SK-N-SH treated with all-trans-retinoic acid at 6 μM for 48 hours (cell line): Measurements from ENCODE around the gene ASB4.

Experiments used
- ATAC-seq: fragments of 200-7000 bp; cut with Tn5 transposase; 3 replicates; pipeline ENCODE4 v1.9.1; 2020; ENCODE audit warnings: mild to moderate bottlenecking, moderate library complexity
- ARNTL ChIP-seq: fragments of 450-650 bp; formaldehyde crosslinking; IDR thresholded peaks from 2 replicates; pipeline ENCODE4 v1.5.0; 2020; ENCODE audit warnings: low read depth, mild to moderate bottlenecking, moderate library complexity, borderline replicate concordance
- BACH2 ChIP-seq: fragments of 250-450 bp; sonication (Bioruptor Pico); IDR thresholded peaks from 2 replicates; pipeline ENCODE4 v1.9.0; 2021; ENCODE audit warnings: mild to moderate bottlenecking, borderline replicate concordance
- CSDC2 ChIP-seq: fragments of 250-450 bp; sonication (Bioruptor Pico); IDR thresholded peaks from 2 replicates; pipeline ENCODE4 v1.5.0; 2020; ENCODE audit warnings: mild to moderate bottlenecking, moderate library complexity
- ESRRG ChIP-seq: fragments of 250-450 bp; sonication (Bioruptor Pico); IDR thresholded peaks from 2 replicates; pipeline ENCODE4 v1.6.1; 2021; ENCODE audit warnings: mild to moderate bottlenecking
- GLIS3 ChIP-seq: fragments of 250-450 bp; sonication (Bioruptor Pico); IDR thresholded peaks from 2 replicates; pipeline ENCODE4 v1.5.0; 2020; ENCODE audit warnings: mild to moderate bottlenecking, moderate library complexity
- ISL1 ChIP-seq: fragments of 250-450 bp; sonication (Bioruptor Pico); IDR thresholded peaks from 2 replicates; pipeline ENCODE4 v2.1.2; 2022; ENCODE audit warnings: mild to moderate bottlenecking, moderate library complexity
- OSR1 ChIP-seq: fragments of 250-450 bp; sonication (Bioruptor Pico); IDR thresholded peaks from 2 replicates; pipeline ENCODE4 v1.8.0; 2022; ENCODE audit warnings: moderate library complexity, mild to moderate bottlenecking, inconsistent platforms
- RARB ChIP-seq: fragments of 250-450 bp; sonication (Bioruptor Pico); IDR thresholded peaks from 2 replicates; pipeline ENCODE4 v1.8.0; 2021; ENCODE audit warnings: mild to moderate bottlenecking, moderate library complexity
- SNAI2 ChIP-seq: fragments of 250-450 bp; sonication (Bioruptor Pico); IDR thresholded peaks from 2 replicates; pipeline ENCODE4 v1.5.0; 2020; ENCODE audit warnings: mild to moderate bottlenecking, moderate library complexity
- TCF4 ChIP-seq: fragments of 250-450 bp; sonication (Bioruptor Pico); IDR thresholded peaks from 2 replicates; pipeline ENCODE4 v1.8.0; 2021; ENCODE audit warnings: mild to moderate bottlenecking, moderate library complexity, borderline replicate concordance
- TOX ChIP-seq: fragments of 250-450 bp; sonication (Bioruptor Pico); IDR thresholded peaks from 2 replicates; pipeline ENCODE4 v1.8.0; 2021; ENCODE audit warnings: mild to moderate bottlenecking, moderate library complexity, borderline replicate concordance
- ZC3H10 ChIP-seq: fragments of 250-450 bp; sonication (Bioruptor Pico); IDR thresholded peaks from 2 replicates; pipeline ENCODE4 v1.5.1; 2021; ENCODE audit warnings: mild to moderate bottlenecking, moderate library complexity
- ZFP3 ChIP-seq: fragments of 250-450 bp; sonication (Bioruptor Pico); IDR thresholded peaks from 2 replicates; pipeline ENCODE4 v1.5.0; 2020; ENCODE audit warnings: mild to moderate bottlenecking, moderate library complexity
- ZFP30 ChIP-seq: fragments of 450-650 bp; formaldehyde crosslinking; IDR thresholded peaks from 2 replicates; pipeline ENCODE4 v1.5.0; 2022; ENCODE audit warnings: mild to moderate bottlenecking, moderate library complexity
- ZNF565 ChIP-seq: fragments of 450-650 bp; formaldehyde crosslinking; conservative IDR thresholded peaks from 2 replicates; pipeline ENCODE4 v1.5.0; 2020; ENCODE audit warnings: low read depth, mild to moderate bottlenecking, moderate library complexity
- ZNF70 ChIP-seq: fragments of 450-650 bp; formaldehyde crosslinking; IDR thresholded peaks from 2 replicates; pipeline ENCODE4 v1.5.0; 2020; ENCODE audit warnings: mild to moderate bottlenecking, moderate library complexity
- ZNF8 ChIP-seq: fragments of 450-650 bp; formaldehyde crosslinking; IDR thresholded peaks from 2 replicates; pipeline ENCODE4 v1.5.0; 2020; ENCODE audit warnings: mild to moderate bottlenecking, moderate library complexity
- TF ChIP-seq, protein P1 (sequence below): fragments of 250-450 bp; sonication (Bioruptor Pico); IDR thresholded peaks from 2 replicates; pipeline ENCODE4 v1.5.1; 2021; ENCODE audit warnings: mild to moderate bottlenecking, moderate library complexity
- TF ChIP-seq, protein P2 (sequence below): fragments of 250-450 bp; sonication (Bioruptor Pico); IDR thresholded peaks from 2 replicates; pipeline ENCODE4 v1.8.0; 2021; ENCODE audit warnings: low read depth, mild to moderate bottlenecking, moderate library complexity, borderline replicate concordance
- TF ChIP-seq, protein P3 (sequence below): fragments of 250-450 bp; sonication (Bioruptor Pico); IDR thresholded peaks from 2 replicates; pipeline ENCODE4 v1.5.0; 2020; ENCODE audit warnings: mild to moderate bottlenecking, moderate library complexity
- TF ChIP-seq, protein P4 (sequence below): fragments of 250-450 bp; sonication (Bioruptor Pico); IDR thresholded peaks from 2 replicates; pipeline ENCODE4 v1.5.1; 2020; ENCODE audit warnings: low read depth, mild to moderate bottlenecking, moderate library complexity

The ASB4 gene

DNA sequence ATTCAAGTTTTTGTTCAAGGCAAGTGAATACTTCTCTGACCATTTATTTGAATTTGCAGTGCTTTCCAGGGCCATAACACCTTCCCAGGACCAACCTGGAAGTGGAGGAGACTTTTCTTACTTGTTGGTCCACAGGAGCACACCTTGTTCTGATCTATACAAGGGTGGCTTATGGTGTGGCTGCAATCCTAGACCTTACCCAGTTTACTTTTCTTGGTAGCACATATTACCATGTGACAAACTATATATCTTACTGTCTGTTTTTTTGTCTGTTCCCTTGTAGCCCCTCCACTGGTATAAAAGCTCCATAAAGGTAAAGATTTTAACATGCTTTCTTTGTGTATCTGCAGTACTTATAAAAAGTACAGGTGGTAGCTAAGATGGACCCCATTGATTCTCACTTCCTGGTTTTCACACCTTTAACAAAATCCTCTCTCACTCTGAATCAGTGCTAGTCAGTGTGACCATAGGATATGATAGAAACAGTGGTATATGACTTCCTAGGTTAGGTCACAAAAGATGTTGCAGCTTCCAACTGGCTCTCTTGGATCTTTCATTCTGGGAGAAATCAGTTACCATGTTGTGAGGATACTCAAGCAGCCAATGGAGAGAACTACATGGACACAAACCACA, 5.6 kb upstream of the ASB4 start:
- ATAC-seq, result no peak
- no peak for TF ChIP-seq ESRRG (CRISPR knock-in tag)
- no peak for TF ChIP-seq TCF4 (CRISPR knock-in tag)
- no peak for TF ChIP-seq ZNF565
- no peak for TF ChIP-seq SNAI2 (CRISPR knock-in tag)
- no peak for TF ChIP-seq ZFP3 (CRISPR knock-in tag)
- TF ChIP-seq, all 23 proteins: peak for 0

DNA sequence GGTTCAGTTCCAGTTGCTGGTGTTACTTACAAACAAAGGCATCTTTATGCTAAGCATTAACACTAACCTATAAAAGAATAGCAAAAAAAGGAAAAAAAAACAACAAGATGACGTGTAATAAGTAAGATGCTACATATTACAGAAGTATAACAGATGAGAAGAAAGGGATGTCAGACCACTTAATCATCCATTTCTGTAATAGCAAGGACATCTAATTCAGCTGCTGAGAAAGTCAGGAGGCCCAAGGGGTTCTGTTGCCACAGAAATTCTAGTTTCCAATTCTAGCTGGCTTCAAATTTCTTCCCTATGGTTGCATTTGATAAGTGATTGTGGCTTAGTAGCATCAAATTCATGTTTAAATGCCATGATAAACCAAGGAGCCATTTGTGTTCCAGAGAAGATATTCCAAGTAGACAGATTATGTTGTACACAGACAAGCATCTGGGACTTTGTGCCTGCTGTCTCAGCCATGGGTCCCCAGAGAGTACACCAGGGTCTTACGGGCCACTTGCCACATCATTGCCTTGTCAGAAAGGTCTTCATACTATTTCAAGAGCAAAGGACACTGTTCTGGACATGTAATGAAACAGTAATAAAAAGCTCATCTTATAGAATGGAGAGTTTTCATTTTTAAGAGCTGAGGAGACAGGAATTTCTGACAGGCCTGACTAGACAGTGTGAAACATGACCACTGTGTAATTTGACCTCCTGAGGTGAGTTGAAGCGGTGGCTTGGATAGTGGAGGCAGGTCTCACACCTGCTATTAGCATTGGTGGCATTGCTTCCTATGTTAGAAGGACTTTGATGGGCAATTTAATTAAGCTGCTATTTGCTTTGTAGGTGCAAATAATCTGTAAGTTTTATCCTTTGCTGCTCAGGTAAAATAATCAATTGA, 4.2 kb upstream of the ASB4 start:
- TF ChIP-seq TCF4 (CRISPR knock-in tag) (no peak), GLIS3 (no peak), SNAI2 (CRISPR knock-in tag) (no peak), BACH2 (CRISPR knock-in tag) (no peak), RARB (CRISPR knock-in tag) (no peak), TOX (no peak), ZFP3 (CRISPR knock-in tag) (no peak), ZNF8 (no peak), ARNTL (CRISPR knock-in tag) (no peak), ESRRG (CRISPR knock-in tag) (no peak), ZNF70 (CRISPR knock-in tag) (no peak), ISL1 (CRISPR knock-in tag) (no peak), ZC3H10 (no peak)
- TF ChIP-seq, protein P1, sequence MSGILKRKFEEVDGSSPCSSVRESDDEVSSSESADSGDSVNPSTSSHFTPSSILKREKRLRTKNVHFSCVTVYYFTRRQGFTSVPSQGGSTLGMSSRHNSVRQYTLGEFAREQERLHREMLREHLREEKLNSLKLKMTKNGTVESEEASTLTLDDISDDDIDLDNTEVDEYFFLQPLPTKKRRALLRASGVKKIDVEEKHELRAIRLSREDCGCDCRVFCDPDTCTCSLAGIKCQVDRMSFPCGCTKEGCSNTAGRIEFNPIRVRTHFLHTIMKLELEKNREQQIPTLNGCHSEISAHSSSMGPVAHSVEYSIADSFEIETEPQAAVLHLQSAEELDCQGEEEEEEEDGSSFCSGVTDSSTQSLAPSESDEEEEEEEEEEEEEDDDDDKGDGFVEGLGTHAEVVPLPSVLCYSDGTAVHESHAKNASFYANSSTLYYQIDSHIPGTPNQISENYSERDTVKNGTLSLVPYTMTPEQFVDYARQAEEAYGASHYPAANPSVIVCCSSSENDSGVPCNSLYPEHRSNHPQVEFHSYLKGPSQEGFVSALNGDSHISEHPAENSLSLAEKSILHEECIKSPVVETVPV (CRISPR knock-in tag), result no peak
- TF ChIP-seq, protein P2, sequence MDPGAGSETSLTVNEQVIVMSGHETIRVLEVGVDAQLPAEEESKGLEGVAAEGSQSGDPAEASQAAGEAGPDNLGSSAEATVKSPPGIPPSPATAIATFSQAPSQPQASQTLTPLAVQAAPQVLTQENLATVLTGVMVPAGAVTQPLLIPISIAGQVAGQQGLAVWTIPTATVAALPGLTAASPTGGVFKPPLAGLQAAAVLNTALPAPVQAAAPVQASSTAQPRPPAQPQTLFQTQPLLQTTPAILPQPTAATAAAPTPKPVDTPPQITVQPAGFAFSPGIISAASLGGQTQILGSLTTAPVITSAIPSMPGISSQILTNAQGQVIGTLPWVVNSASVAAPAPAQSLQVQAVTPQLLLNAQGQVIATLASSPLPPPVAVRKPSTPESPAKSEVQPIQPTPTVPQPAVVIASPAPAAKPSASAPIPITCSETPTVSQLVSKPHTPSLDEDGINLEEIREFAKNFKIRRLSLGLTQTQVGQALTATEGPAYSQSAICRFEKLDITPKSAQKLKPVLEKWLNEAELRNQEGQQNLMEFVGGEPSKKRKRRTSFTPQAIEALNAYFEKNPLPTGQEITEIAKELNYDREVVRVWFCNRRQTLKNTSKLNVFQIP (CRISPR knock-in tag), result no peak
- TF ChIP-seq, protein P3, sequence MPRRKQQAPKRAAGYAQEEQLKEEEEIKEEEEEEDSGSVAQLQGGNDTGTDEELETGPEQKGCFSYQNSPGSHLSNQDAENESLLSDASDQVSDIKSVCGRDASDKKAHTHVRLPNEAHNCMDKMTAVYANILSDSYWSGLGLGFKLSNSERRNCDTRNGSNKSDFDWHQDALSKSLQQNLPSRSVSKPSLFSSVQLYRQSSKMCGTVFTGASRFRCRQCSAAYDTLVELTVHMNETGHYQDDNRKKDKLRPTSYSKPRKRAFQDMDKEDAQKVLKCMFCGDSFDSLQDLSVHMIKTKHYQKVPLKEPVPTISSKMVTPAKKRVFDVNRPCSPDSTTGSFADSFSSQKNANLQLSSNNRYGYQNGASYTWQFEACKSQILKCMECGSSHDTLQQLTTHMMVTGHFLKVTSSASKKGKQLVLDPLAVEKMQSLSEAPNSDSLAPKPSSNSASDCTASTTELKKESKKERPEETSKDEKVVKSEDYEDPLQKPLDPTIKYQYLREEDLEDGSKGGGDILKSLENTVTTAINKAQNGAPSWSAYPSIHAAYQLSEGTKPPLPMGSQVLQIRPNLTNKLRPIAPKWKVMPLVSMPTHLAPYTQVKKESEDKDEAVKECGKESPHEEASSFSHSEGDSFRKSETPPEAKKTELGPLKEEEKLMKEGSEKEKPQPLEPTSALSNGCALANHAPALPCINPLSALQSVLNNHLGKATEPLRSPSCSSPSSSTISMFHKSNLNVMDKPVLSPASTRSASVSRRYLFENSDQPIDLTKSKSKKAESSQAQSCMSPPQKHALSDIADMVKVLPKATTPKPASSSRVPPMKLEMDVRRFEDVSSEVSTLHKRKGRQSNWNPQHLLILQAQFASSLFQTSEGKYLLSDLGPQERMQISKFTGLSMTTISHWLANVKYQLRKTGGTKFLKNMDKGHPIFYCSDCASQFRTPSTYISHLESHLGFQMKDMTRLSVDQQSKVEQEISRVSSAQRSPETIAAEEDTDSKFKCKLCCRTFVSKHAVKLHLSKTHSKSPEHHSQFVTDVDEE (CRISPR knock-in tag), result no peak
- no peak for ATAC-seq

DNA sequence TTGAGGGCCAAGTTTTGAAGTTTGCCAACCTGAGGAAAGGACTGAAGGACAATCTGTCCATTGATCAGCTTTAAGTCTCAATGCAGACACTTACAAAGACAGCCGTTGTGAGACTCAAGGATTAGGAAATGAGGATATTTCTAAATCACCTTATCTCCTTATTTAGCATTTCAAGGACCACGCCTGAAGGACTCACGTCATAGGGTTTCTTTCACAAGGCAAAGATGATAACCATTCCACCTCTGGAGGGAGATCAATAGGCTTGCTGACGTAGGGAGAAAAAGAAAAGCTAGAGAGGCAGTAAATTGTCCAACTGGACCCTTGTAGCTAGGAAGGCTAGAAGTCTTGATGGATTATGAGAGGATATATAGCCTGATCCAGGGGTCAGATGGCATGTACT, 3.3 kb upstream of the ASB4 start:
- TF ChIP-seq ZNF8 (no peak), ZFP30 (no peak), TCF4 (CRISPR knock-in tag) (no peak), CSDC2 (CRISPR knock-in tag) (no peak), GLIS3 (no peak), TOX (no peak), ISL1 (CRISPR knock-in tag) (no peak), RARB (CRISPR knock-in tag) (no peak), ZNF565 (no peak), ESRRG (CRISPR knock-in tag) (no peak), ZC3H10 (no peak), BACH2 (CRISPR knock-in tag) (no peak), ZFP3 (CRISPR knock-in tag) (no peak), SNAI2 (CRISPR knock-in tag) (no peak), ARNTL (CRISPR knock-in tag) (no peak), OSR1 (CRISPR knock-in tag) (no peak)
- TF ChIP-seq, protein P4, sequence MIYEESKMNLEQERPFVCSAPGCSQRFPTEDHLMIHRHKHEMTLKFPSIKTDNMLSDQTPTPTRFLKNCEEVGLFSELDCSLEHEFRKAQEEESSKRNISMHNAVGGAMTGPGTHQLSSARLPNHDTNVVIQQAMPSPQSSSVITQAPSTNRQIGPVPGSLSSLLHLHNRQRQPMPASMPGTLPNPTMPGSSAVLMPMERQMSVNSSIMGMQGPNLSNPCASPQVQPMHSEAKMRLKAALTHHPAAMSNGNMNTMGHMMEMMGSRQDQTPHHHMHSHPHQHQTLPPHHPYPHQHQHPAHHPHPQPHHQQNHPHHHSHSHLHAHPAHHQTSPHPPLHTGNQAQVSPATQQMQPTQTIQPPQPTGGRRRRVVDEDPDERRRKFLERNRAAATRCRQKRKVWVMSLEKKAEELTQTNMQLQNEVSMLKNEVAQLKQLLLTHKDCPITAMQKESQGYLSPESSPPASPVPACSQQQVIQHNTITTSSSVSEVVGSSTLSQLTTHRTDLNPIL (CRISPR knock-in tag), result no peak
- TF ChIP-seq, protein P3 (CRISPR knock-in tag), result no peak
- ATAC-seq, result no peak
